GM21526 (cell line): ENCODE data around the gene MMADHC.

Experiments used
- ATAC-seq: cut with Tn5 transposase; IDR thresholded peaks from one replicate; pipeline ENCODE4 v1.9.1; 2021; ENCODE audit warnings: moderate library complexity; ENCODE audit not compliant: unreplicated experiment, low FRiP score

MMADHC gene

DNA sequence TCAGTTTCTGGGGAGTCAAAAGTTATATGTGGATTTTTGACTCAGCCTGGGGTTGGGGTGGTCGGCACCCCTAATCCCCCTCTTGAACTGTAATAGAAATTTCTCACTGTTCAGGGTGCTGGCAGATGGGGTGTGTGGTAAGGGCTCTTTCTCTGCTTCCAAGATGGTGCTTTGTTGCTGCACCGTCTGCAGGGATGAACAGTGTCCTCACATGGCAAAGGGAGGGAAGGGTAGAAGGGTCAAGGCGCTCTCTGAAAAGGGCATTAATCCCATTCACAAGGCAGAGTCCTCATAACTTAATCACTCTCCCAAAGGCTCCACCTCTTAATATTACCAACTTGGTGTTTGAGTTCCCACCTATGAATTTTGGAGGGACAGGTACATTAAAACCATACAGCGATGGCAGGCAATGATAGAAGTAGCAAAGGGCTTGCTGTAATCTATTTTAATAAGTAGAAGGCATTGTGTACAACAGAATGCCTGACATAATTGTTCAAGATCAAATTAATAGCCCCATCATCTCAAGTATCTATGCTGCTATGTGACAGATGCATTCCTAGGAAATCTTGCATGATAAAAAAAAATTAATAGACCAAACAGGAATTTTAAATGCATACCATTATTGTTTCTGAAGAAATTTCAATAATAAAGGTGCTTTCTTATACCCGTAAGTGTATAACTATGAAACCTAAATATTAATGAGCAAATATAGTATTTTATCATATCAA, 28.1 kb downstream of the MMADHC start:
- ATAC-seq = no peak

DNA sequence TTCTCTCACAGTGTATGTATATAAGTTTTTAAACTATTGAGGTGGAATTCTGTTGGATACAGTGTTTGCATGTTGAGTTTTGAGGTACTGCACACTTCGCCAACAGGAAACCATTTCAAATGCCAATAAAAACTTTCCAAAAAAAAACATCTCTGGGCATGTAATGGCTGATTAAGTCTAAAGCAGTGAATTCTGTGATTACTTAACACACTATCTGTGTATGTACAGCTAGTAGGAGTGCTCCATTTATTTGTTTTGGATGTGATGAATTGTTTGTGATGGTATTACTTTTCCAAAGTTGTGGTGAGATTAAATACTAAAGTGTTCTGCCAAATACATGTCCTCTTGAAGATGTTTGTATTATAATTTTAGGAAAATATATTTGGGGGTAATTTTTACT, 31.1 kb downstream of the MMADHC start:
- ATAC-seq = no peak

DNA sequence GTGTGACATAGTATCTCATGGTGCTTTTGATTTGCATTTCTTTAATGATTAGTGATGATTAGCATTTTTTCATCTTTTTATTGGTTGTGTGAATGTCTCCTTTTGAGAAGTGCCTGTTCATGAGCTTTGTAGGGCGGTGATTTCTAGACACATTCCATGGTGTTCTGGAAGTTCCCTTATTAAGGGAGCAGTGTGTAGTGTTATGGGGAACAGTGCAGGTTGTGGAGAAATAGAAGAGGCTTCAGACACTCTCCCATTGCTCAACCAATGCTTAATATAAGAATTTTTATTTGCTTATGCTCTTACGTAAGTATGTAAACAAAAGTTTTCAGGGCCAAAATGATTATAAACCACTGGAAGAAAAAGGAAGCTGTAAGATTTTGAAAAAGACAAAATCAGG, 34.7 kb downstream of the MMADHC start:
- ATAC-seq = no peak

DNA sequence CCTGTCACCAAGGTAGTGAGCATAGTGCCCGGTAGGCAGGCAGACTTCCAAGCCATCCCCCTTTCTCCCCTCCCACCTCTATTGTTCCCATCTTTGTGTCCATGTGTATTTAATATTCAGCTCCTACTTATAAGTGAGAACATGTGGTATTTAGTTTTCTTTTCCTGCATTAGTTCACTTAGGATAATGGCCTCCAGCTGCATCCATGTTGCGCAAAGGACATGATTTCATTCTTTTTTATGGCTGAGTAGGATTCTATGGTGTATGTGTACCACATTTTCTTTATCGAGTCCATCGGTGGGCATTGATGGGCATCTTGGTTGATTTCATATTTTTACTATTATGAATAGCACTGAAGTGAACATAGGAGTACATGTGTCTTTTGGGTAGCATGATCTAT, 35.3 kb downstream of the MMADHC start:
- ATAC-seq = no peak

DNA sequence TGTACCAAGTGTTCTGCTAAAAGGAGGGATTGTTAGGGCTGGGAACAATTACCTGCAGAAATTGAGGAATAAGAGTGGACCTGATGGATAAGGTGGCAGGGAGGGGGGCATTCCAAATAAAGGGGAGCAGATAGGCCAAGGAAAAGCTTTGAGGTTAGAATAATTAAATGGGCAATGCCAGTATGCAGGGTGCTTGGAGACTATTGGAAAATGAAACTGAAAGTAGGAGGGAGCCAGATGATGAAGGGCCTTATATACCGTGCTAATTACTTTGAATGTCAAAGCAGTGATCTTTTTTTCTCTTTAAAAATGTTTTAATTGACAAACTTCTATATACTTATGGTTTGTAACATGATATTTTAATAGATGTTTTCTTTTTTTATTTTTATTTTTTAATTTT, 42.9 kb downstream of the MMADHC start:
- no peak for ATAC-seq

DNA sequence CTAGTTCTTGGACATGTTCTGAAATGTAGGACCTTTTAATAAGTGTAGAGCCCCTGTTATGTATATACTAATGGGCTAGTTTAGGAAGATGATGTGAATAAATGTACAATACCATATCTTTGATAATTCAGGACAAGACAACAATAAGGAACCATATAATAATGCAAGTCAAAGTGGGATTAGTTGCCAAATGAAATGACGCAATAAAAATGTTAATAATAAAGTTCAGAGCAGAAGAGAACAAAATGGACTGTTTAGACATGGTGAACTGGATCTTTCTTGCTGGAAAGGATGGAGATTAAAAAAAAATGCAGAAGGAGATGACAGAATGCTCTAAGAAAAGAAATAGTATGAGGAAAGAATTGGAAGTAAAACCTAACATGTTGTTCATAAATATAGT, 43.7 kb downstream of the MMADHC start:
- no peak for ATAC-seq

DNA sequence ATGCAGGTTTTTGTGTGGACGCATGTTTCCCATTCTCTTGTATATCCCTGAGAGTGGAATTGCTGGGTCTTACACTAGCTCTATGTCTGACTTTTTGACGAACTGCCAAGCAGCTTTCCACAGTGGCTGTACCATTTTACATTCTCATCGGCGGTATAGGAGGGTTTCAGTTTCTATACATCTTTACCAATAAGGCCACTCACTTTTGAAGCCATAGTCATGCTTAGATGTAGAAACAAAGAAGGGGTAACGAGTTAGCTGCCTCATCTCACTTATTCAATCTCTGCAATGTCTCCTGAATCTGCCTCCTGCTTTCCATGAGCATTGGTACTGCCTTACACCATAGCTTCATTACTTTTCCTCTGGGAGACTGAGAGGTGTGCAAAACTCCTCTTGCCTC, 47.4 kb downstream of the MMADHC start:
- no peak for ATAC-seq

DNA sequence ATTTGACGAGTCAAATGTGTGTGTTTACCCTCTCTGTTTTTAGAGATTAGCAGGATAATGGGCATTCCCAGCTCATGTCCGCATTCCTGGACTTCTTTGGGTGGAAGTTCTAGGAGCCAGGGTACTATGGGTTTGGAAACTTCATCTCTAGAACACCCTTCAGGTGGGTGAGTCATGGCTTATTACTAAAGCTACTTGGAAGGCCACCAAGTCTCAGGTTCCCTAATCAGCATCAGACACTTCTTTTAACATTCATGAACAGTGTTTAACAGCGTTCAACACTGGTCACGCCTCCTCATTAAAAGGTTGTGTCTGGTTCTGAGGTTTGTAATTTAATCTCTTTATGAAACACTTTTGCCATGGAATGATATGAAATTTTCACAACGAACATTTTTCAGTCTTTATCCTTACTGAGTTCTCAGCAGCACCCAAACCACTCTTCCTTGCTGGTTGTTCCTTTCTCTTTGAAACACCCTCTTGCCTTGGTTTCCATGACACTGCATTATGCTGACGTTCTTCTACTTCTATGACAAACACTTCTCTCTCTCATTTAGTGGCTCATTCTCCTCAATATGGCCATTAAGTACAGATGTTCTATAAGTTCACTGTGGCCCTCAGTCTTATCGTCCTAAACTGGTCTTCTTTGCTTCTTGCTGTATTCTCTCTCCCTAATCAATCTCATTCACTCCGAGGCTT, 49.3 kb downstream of the MMADHC start:
- ATAC-seq = no peak

DNA sequence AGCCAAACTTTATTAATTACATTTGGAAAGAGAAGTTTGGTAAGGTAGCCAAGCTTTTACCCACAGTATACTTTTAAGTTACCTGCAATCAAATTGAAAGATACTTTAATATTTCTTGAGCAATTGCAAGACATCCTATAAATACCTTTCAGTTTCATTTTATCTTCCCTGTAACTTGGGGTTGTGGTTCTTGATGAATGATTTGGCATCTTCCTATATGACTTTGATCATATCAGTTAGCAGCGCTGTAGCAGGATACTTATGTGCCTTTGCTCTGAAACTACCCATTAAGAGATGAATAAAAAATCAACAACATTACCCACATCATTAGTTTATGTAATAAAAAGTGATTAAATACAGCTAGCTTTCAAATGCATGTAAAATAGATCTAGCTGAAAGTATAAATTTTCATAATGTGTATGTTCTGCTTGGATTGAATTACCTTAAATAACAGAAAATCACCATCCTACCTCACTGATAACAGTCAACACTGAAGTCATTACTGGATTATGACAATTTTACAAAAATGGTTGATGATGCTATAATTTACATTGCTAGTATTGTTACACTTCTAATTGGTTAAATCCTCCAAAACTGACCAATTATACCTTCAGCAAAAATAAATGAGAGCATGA, 50.4 kb downstream of the MMADHC start:
- no peak for ATAC-seq

DNA sequence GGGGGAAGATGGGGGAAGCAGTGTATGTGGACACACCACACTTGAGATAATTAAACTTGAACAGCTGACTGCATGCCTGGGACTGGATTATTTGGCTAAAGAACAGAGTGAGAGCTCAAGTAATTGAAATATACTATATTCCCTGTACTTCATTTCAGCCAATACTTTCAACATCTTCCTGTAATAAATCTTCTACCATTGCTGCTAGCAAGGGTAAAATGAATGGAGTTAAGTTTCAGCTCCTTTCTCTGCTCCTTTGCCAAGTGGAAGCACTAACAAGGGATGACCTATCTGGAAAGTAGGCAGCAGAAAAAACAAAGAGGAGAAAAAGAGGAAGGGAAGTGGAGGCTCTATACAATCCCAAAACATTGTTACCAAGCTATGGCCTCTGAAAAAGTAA, 50.9 kb downstream of the MMADHC start:
- no peak for ATAC-seq

DNA sequence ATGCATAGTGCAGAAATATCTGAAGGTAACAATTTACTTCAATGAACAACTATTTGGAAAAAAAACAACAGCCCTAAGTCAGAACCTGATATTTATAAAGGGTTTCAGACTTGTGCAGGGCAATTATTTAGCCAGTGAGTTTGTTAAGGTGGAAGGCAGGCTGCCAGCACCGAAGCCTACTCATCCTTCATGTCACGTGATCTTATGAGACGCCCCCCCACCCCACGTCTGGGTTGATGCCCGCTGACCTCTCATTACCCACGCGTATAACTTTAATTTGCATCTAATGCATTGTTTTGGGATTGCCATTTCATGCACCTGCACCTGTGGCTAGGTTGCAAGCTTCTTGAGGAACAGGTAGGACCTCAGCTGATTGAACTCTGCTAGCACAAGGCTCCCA, 52.9 kb downstream of the MMADHC start:
- ATAC-seq = no peak

DNA sequence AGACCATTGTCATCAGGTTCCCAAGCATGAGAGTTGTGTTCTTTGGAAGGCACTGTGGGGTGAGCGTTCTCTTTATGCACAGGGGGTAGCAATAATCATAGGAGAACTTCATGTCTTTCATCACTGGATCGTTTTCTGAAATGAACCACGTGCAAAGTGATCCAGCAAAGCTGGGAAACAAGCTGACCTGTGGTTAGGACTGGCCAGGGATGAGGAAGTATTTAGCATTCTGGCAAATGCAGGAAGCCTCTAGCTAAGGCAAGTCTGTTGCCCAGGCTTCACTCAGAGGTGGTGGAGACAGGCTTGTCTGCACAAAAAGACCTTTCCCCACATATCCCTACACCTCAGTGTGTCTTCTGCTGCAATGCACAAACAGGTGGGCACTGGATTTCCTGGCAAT, 58.6 kb downstream of the MMADHC start:
- no peak for ATAC-seq

DNA sequence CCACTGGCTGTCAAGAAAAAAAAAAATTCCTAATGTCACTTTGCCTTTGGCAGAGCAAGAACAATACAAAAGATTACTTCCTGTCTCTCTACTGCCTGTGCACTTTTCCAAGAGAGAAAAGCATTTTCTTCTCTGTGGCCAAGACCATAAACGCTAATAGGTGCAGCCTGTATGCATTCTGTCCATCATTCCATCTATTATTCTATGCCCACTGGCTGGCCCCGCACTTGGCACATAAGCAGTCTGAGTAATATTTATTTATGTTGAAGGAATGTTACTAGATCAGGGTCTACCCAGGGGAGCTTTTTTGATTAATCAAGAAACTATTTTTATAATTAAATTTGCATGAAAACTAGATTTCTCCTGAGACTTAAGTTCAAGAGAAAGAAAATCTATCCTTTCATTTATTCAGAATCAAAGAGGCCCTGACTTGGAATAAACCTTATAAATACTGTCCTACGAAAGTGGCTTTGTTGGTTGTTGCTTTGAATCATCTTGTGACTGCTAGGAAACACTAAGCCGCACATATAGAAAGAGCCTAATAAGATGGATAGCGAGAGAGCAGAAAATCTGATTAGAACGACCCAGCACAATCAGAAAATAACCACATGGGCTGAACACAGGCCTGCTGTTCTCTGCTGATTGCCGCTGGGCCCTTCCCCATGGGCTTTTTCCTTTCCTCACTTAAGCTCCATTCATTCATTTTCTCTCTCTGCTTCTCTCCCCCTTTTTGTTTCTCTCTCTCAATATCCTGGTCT, 59.4 kb downstream of the MMADHC start:
- ATAC-seq = no peak

DNA sequence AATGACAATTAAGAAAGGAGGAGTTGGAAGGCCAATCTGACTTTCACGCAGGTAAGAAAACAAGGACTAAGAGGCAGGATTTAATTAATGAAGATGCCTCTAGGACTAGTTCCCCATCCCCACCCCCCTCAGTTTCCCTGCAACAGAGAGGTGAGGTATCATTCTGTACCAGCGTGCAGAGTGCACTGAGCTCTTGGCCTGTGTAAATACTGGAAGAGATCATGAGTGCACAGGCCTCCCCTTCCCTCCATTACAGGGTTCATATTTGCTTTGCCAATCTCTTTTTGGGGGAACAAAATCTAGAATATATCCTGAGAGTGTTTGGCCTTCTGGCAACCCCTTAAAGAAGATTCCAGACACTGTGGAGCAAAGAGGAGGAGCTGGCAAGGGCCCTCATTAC, 60.9 kb downstream of the MMADHC start:
- no peak for ATAC-seq

DNA sequence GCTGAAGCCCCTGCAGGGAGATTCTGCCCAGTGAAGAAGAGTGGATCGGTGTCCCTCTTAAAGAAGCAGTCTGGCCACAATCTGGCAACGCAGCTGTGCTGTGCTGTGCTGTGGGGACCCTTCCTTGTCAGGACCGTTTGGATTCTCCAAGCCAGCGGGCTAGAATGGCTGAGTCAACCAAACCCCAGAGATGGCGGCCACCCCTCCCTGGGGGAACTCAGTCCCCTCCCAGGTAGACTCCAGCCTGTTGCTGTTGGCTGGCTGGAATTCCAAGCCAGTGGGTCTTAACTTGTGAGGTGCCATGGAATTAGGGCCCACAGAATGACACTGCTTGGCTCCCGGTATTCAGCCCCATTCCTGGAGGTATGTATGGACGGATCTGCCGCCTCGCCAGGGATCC, 62.3 kb downstream of the MMADHC start:
- ATAC-seq = no peak
